ENCODE results near the gene EXO1.
"Not testable (repeated sequence)": the region's sequence is repeated elsewhere in the genome, so short reads cannot be mapped to it uniquely, and the experiment has no call there.

The EXO1 gene

DNA sequence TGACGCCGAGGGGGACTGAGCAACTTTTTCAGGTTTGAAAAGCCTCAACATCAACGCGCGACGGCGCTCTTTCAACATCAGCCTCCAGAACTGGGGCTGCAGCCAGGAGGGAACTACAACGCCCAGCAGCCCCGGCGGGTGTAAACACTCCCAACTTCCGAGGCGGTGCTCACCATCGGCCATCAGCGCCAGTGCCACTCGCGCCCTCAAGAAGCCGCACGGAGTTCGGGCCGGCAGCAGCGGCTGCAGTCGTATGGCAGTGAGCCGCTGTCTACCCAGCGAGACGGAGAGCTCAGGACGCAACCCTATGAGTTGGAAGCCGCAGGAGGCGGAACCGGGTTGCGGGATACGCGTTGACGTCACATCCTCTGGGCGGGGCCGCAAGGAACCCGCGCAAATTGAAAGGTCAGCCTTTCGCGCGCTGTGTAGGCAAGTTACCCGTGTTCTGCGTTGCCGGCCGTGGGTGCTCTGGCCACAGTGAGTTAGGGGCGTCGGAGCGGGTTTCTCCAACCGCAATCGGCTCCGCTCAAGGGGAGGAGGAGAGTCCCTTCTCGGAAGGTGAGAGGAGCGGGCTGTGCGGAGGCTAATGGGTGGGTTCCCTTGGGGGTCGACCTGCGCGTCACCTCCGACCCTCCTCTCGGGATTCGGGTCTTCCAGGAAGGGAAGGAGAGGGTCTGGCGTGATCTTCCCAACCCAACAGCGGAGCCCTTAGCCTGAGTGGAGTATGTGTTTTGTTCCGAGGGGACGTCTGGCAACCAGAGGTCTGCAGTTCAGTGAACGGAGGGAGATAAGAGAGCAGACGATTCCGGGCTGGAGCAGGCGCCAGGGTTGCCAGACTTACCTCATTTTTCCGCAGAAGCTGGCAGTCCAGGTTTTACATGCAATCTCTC lies at the start of gene EXO1:
Gene EXO1 (plus strand): TSS at position 409 of the 890 bp plus-strand sequence. CDS start 2,222 bp downstream, outside the sequence.
- peak; percentile 97 for DNase-seq

DNA sequence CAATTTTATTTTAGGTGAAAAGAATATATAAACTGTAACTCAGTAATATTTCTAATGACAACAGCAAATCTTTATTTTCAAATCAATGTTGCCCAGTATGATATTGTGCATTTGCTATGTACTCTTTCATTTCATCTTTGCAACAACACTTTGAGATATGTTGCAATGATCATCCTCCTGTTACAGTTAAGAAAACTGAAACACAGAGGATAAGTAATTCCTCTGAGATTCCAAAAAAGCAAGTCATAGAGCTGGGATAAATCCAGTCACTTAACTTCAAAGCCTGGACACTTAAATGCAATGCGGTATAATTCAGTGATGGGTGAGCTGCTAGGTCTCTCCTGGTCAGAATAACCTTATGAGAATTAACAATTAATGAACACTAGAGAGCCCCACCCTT lies 48.6 kb upstream of the EXO1 start:
- no peak for DNase-seq

- DNase-seq, result no peak
These were observed 47.4 kb upstream of the EXO1 start for GRCh38 chr1:241800640-241801039.

GRCh38 chr1:241802863-241803262 lies 45.1 kb upstream of the EXO1 start:
- DNase-seq, result no peak

GRCh38 chr1:241804706-241805105 lies 43.3 kb upstream of the EXO1 start:
- not testable (repeated sequence) for DNase-seq

- DNase-seq, result no peak
These were observed 39.7 kb upstream of the EXO1 start for GRCh38 chr1:241808265-241808664.

DNA sequence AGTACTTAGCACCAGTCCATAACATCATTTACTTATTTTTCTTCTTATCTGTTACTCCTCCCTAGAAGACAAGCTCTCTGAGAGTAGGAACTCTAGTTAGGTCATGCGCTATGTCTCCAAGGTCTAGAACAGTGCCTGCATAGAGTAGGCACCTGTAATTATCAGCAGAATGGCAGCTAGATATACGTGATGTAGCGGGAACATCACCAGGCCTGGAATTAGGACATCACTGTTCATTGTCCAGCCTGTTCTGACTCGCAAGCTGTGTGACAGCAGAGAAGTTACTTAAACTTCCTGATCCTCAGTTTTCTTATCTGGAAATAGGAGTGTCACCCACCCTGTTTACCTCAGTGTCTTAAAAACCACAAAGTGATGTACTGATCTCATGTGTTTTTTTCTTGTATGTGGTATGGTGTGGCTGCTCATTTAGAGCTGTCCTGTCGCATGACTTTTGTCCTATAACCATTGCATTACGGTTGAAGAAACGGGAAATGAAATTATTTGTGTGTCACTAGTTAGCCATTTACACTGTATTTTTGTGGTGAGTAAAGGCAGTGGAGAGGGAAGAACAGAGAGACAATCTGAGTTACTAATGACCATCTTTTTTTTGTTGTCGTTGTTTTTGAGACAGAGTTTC lies 37.1 kb upstream of the EXO1 start:
- DNase-seq, result no peak

DNA sequence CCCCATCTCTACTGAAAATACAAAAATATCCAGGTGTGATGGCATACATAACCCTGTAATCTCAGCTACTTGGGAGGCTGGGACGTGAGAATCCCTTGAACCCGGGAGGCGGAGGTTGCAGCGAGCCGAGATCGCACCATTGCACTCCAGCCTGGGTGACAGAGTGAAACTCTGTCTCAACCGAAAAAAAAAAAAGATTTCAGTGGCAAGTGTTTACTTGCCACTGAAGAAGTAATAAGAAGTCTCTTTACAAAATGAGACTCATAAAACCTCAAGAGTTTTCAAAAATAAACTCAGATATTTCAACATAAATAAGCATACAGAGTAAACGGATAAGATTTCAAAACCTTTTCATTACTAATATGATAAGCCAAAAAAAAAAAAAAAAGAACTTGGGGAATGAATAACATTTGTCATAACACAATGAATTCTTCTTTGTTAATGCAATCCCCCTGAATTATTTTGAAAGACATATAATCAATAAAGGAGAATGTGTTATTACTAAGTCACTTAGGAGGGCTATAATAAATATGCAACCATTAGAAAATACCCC lies 34.2 kb upstream of the EXO1 start:
- no peak for DNase-seq

DNA sequence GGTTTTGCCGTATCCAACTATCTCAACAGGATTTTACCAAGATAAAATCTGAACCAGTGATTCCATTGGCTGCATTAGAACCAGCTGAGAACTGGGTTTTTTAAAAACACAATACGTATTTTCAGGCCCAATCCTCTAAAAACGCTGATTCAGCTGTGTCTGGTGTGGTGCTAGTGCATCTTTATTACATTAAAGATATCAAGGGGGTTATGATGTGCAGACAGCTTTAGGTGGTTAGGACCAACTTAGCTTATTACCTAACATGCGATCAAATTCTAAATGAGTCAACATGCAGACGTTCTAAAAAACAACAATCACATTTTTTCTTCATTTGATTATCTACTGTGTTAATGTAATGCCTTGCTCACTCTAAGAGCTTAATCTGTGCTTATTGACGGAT lies 32.0 kb upstream of the EXO1 start:
- no peak for DNase-seq

DNA sequence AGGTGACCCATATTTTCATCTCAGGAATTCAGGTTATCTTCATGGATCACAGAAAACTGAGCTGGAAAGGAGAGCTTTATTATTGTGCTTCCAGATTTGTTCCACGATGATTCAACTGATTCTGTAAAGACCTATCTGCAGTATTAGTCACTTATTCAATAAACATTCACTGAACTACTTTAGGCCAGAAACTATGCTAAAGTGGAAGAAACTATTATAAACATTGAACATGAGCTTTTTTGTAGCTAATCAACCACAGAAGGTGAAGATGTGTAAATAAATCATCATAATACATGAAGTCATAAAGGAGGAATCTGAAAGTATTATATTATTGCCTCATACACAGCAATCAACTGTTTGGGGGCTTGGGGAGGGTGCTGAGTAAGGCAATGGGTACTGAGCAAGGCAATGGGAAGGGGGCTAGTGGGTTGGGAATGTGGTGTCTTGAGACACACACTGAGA lies 30.6 kb upstream of the EXO1 start:
- DNase-seq, result no peak

DNA sequence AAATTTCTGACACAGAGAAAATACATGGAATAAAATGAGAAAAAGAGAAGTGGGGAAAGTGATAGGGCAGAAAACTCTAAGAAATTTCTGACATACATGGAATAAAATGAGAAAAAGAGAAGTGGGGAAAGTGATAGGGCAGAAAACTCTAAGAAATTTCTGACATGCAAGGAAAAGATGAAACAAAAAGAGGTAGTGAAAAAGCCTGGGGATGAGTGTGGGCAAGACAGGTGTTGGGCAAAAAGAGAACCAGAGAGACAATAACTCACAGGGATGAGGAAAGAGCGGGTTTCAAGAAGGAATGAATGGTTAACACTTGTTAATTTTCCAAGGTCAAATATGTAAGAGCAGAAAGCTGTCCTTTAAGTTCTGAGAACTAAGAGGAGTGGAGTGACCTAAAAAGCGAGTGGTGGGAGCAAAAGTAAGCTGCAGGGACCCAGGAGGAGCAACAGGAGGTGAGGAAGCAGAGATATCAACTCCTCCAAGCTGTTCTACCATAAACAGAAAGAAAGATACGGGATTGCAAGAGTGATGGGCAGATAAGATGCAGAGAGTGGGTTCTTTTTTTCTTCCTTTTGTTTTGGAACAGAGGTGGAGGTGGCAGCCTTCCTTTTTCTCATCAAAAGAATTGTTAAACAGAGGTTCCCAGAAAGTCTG lies 29.9 kb upstream of the EXO1 start:
- no peak for DNase-seq

DNA sequence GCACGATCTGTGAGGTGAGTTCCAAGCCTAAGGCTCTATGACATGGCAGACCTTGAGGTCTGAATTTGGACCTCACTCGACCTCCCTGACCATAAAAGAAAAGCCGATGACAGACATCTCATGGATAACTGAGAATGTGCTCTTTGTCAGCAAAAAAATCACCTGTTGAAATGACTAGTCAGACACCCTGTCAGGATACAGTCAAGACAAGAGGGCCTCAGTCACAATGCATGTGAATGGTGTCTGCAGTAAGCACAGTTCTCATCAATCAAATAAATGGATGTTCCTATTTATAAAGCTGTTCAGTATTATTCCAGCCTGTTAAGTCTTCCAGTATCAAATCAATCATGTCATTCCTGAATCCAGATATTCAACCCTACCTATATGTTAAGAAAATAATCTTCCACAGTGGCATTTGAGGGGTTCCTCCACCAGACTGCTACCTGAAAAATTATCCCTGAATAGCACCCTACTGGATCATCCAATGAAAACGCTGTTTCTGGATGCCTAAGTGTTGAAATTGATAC lies 28.6 kb upstream of the EXO1 start:
- no peak for DNase-seq

GRCh38 chr1:241821363-241821762 lies 26.6 kb upstream of the EXO1 start:
- no peak for DNase-seq

DNA sequence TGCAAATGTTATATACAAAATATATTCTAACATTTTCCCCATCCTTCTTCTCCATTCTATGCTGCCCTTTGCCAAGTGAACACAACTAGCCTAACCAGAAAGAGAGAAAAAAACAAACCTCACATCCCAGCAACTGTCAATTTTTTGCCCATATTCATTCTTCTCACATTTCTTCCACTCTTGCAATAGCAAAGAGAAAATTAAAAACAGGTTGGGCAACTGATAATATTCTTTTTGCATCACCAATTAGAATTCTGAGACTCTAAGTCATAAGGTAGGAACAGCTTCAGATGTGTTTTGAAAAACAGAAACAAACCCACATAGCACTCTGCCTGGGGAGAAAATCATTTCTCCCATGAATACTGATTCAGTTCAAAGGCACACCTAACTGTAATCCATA lies 25.2 kb upstream of the EXO1 start:
- no peak for DNase-seq

DNA sequence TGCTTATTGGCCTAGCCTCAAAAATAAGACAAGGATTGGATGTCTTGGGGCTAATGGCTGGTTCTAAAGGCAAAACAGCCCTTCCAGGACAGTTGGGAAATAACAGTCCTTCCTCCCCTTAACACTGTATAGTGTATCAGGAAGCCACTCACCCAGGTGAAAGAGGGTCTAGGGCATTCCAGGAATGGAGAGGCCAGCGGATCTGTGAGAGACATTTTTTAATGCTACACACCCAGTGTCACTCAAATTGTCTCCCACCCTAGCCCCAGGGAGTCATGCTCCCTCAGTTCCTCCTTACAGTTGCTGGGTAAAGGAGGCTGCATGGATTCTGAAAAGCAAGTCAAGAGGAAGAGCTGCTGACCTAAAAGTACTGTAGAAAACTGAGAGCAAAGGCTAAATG lies 24.1 kb upstream of the EXO1 start:
- no peak for DNase-seq

DNA sequence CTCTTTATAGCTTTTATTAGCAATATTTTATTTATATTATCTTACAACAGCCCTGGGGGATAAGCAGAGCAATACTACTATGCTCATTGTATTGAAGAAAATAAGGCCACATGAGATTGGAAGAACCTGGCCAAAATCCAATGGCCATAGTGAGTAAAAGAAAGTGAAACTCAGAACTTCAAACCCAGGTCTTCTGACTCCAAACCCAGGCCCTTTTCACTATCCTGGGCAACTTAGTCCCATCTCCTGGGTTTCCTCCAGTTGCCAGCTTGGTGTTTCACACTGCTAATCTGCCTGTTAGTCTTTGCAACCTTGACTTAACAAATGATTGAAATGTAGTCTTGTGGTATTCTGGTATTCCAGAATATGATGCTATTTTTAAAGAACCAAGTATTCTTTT lies 22.4 kb upstream of the EXO1 start:
- no peak for DNase-seq

GRCh38 chr1:241826613-241827012 lies 21.4 kb upstream of the EXO1 start:
- not testable (repeated sequence) for DNase-seq

DNA sequence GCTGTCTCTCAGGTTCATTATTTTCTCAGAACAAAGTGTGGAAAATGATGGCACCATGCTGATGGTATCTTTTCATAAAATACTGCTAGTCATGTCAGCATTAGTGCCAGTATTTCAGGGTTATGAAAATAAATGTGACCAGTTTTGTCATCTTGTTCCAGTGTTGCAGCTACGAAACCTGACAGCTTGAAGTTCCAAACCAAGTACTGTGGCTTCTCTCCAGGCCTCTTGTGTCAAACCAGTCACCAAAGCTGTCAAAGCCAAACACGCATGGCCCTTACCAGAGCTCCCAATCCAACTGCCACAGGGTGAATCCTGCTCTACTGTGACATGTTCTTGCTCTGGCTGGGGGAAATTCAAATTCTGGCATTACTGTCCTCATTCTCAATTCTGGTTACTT lies 20.7 kb upstream of the EXO1 start:
- no peak for DNase-seq

DNA sequence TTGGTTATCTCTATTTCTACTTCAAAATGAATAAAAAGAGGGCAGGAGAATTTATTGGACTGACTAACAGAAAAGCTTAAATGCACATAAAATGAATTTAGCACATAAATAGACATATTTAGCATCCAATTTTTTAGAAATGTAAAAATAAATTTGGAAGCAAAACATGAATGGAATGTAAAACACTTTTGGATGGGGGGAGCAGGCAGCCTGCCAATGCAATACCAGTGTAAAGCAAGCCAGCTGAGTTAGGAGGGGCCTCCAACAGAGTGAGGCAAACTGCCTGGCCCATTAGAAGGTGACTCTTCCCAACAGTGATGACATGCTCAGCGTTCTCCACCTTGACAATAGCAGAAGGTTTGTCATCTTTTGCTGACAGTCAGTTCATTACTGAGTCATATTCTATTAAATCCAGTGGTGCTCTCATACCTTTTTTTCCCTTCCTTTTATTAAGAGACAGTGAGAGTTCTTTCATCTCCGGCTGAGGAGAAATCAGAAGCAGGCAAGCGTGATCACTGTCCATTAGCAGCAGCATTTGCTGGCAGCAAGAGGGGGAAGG lies 19.5 kb upstream of the EXO1 start:
- no peak for DNase-seq

DNA sequence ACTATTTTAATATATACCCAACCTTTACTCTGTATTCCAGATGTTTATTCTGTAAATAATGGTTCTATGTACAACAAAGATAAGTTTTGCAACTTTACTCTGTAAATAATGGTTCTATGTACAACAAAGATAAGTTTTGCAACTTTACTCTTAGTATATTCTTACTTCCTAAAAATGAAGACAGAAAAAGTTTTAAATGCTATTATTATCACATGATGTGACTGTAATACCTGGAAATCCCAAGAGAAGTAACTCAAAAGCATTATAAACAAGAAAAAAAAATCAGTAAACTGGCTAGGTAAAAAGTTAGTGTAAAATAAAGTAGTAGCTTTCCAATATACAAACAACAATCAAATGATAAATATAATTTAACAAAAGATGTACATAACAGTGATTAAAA lies 18.5 kb upstream of the EXO1 start:
- DNase-seq, result no peak

DNA sequence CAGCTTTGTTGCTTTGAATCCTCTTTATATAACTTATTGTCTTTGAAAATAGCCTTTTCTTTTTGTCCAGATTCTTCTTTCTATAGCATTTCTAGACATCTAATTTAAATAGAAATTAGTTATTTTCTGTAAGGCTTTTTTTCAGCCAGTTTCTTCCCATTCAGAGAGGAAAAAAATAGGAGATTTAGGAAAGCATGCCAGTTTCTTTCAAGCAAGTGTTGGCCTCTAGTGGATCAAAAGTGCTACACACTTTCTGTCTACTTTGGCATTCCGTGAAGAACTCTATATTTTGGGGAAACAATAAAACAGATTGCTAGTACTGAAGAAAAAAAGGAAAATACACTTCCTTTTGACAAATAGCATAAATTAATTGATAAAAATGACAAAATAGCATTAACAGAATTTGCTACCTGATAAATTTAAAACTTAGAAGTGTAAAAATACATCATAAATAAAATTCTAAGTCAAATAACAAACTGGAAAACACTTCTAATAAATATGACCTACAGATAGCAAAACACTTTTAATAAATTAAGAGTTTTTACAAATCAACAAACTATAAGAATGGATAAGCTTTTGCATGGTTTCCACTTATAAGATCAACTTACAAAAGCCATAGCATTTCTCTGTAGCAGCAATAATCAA lies 13.1 kb upstream of the EXO1 start:
- DNase-seq, result no peak

- DNase-seq, result no peak
These were observed 11.1 kb upstream of the EXO1 start for GRCh38 chr1:241836941-241837340.
